ENCODE measurements around the gene MORC3.
"Not testable (repeated sequence)": the region's sequence is repeated elsewhere in the genome, so short reads cannot be mapped to it uniquely, and the experiment has no call there.

The MORC3 gene

DNA sequence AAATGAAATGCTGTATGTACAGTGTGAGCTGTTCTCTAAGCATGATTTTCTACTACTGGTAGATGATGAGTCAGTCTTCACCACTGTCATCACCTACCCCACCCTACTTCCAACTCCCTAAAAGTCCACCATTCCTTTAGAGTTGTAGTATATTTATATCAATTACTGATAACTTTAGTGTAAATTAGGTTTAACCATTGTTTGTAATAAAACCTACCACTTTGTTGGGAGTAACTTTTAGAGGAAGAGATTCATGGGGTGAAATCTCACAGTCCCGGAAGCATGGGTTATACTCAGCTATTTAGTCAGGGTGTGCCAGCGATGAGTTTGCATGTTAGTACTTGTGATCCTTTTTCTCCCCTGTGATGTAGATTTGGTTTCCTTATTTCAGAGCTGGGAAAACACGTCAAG is 17.1 kb downstream of the MORC3 start:
- TF ChIP-seq, protein P1, sequence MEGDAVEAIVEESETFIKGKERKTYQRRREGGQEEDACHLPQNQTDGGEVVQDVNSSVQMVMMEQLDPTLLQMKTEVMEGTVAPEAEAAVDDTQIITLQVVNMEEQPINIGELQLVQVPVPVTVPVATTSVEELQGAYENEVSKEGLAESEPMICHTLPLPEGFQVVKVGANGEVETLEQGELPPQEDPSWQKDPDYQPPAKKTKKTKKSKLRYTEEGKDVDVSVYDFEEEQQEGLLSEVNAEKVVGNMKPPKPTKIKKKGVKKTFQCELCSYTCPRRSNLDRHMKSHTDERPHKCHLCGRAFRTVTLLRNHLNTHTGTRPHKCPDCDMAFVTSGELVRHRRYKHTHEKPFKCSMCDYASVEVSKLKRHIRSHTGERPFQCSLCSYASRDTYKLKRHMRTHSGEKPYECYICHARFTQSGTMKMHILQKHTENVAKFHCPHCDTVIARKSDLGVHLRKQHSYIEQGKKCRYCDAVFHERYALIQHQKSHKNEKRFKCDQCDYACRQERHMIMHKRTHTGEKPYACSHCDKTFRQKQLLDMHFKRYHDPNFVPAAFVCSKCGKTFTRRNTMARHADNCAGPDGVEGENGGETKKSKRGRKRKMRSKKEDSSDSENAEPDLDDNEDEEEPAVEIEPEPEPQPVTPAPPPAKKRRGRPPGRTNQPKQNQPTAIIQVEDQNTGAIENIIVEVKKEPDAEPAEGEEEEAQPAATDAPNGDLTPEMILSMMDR (IDR thresholded peaks at IDR 0.05; ENCODE audit: low read depth, low read length), result no peak

DNA sequence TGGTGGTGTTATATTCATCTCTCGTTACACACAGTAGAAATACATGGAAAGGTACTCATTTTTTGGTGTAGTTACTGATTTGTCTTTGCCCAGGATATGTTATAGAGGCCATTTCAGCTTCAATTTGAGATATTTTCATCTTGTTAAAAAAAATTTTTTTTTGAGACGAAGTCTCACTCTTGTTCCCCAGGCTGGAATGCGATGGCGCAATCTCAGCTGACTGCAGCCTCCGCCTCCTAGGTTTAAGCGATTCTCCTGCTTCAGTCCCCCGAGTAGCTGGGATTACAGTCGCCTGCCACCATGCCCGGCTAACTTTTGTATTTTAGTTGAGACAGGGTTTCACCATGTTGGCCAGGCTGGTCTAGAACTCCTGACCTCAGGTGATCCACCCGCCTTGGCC is 19.0 kb downstream of the MORC3 start:
- no peak overlapping the region for H3K4me3 ChIP-seq (replicated peaks in 1 of 2; ENCODE audit: low read depth in 2 of 2, low read length in 2 of 2)
- DNase-seq (ENCODE audit: low read depth in 2 of 2), result no peak
- TF ChIP-seq, protein P1 (IDR thresholded peaks at IDR 0.05; ENCODE audit: low read depth, low read length), result no peak

More for the DNA sequence above, 17.1 kb downstream of the MORC3 start:
- peak; percentile 60 to 81 for DNase-seq (ENCODE audit: low read depth in 2 of 2)
- no peak overlapping the region for H3K4me3 ChIP-seq (replicated peaks in 1 of 2; ENCODE audit: low read depth in 2 of 2, low read length in 2 of 2)

DNA sequence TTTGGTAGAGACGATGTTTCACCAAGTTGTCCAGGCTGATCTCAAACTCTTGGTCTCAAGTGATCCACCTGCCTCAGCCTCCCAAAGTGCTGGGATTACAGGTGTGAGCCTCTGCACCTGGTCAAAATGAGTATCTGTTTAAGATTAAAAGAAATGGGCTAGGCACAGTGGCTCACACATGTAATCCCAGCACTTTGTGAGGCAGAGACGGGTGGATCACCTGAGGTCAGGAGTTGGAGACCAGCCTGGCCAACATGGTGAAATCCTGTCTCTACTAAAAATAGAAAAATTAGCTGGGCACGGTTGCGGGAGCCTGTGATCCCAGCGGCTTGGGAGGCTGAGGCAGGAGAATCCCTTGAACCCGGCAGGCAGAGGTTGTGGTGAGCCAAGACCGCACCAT is 22.6 kb downstream of the MORC3 start:
- H3K4me3 ChIP-seq (replicated peaks in 1 of 2; ENCODE audit: low read depth in 2 of 2, low read length in 2 of 2), result not testable (repeated sequence)

DNA sequence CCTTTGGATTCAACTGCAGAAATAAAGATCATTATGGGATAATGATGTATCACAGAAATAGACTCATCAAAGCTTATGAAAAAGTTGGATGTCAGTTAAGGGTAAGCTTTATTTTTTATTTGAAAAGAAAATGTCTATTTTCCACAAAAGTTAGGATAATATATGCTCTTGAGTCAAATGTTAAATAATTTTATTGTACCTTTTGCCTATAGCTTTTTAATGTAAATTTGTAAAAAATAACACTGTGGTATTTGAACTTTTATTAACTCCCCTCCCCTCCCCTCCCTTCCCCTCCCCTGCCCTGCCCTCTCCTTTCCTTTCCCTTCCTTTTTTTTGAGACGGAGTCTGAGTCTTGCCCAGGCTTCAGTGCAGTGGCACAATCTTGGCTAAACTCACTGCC is 24.9 kb downstream of the MORC3 start:
- no peak overlapping the region for H3K4me3 ChIP-seq (replicated peaks in 1 of 2; ENCODE audit: low read depth in 2 of 2, low read length in 2 of 2)
- no peak for DNase-seq (ENCODE audit: low read depth in 2 of 2)
- TF ChIP-seq, protein P1 (IDR thresholded peaks at IDR 0.05; ENCODE audit: low read depth, low read length), result no peak

More for the DNA sequence above, 22.6 kb downstream of the MORC3 start:
- not testable (repeated sequence) for DNase-seq (ENCODE audit: low read depth in 2 of 2)

DNA sequence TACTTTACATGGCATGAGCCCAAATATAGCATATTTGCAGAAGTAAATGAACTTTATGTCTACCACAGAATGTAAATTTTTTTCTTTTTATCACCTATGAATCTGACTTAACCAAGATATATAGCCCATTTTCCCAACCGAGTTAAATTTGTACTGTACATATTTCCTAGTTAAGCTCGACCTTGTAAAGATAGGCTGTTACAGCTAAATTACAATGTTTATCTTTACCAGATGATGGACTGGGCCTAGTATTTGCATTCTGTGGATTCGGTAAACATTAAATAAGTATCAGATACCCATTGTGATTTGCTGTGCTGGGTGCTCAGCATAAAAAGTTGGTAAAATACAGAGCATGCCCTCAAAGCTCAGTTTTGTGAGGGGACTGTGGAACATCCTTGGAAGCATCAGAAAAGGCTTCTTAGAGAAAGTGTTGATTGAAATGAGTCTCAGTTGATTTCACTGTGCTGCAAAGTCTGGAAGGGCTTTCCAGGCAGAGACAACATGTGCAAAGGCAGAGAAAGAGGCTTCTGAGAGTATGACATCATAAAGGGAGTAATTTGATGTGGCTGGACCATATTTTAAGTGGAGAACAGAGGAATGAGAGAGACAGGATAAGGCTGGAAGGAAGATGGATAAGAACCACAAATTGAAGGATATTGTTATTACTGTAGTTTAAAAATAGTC is 27.4 kb downstream of the MORC3 start:
- no peak overlapping the region for H3K4me3 ChIP-seq (replicated peaks in 1 of 2; ENCODE audit: low read depth in 2 of 2, low read length in 2 of 2)
- peak in 1 of 2 donors; percentile 13 for DNase-seq (ENCODE audit: low read depth in 2 of 2)
- TF ChIP-seq, protein P1 (IDR thresholded peaks at IDR 0.05; ENCODE audit: low read depth, low read length), result no peak

DNA sequence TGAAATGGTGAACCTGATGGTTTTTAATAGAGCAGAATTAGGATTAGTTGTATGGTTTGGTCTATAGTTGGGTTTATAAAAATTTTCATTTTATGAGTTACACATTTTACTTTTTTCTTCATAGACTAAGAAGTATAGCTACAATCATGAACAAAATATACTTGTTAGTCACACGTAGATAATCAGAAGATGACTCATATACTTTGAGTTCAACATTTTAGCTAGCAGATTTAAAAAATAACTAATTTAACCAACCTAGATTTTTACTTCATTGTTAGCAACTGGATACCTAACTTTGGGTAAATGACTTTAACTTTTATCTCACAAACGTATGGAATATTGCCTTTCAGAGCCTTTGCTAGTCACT is 27.9 kb downstream of the MORC3 start:
- H3K4me3 ChIP-seq (replicated peaks in 1 of 2; ENCODE audit: low read depth in 2 of 2, low read length in 2 of 2), result no peak overlapping the region
- DNase-seq (ENCODE audit: low read depth in 2 of 2), result peak in 1 of 2 donors; percentile 36

DNA sequence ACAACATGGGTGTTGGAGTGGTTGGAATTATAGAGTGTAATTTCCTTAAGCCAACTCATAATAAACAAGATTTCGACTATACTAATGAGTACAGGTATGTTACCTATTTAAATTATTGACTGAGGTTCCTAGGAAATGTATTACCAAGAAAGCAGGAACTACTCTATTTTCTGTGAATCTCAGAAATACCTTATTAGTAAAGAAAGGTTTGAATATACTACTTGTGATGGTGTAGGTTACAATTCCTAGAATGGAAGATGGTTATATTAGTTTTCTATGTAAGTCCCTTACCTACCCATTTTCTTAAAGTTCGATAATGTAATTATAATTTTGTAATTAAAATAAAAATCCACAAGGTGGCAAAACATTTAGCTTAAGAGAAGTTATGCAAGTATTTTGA is 29.3 kb downstream of the MORC3 start:
- TF ChIP-seq, protein P1 (IDR thresholded peaks at IDR 0.05; ENCODE audit: low read depth, low read length), result no peak
- DNase-seq (ENCODE audit: low read depth in 2 of 2), result no peak
- no peak overlapping the region for H3K4me3 ChIP-seq (replicated peaks in 1 of 2; ENCODE audit: low read depth in 2 of 2, low read length in 2 of 2)

More for the DNA sequence above, 27.9 kb downstream of the MORC3 start:
- TF ChIP-seq, protein P1 (IDR thresholded peaks at IDR 0.05; ENCODE audit: low read depth, low read length), result no peak

Data from cardiac fibroblast (primary cell).